ENCODE measurements around the gene S100A10.

The S100A10 gene

DNA sequence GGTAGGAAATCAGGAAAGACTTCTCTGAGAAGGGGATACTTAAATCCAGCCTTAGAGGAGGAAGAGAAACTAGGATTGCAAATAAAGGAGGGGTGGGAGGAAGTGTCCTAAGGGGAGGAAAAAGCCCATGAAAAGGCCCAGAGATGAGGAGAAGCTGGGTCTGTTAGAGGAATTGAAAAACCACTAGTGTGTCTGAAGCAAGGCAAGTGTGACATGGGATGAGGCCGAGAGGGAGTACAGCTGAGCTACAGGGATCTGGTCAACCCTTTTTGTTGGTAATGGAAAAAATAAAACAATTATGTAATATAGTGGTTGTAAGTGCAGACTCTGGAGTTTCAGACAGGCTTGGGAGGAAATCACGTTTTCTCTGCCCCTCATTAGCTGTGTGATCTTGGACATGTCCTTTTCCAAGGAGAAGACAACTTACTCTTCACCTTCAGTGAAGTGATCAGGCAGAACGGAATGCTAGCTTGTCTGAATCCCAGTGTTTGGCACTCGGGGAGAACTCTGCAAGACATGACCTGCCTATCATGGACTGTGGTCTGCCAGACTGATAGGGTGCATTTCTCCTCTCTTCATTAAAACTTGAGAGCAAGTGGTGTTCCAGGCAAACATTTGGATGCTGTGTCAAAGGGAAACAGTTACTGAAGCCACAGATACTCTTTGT, 7.4 kb upstream of the S100A10 start:
- Histone ChIP-seq H3K4me2 (ENCODE audit: insufficient read depth, low read length) (no peak overlapping the region), H3K9me3 (ENCODE audit: insufficient read depth, low read length, severe bottlenecking) (no peaks in the 10 kb centered on the region), H2AFZ (ENCODE audit: low read depth, low read length) (no peak overlapping the region)

GRCh38 chr1:151998611-151999362, 5.1 kb upstream of the S100A10 start:
- ATAC-seq (ENCODE audit: insufficient read depth, low read depth) (no peak), DNase-seq (no peak)
- no peaks in the 10 kb centered on the region for H4K20me1 ChIP-seq (ENCODE audit: insufficient read depth, low read length)
- peaks cover 44% of the 10 kb centered on the region for H3K27me3 ChIP-seq (ENCODE audit: insufficient read depth, low read length, poor library complexity)
- no peak overlapping the region for H3K9ac ChIP-seq (ENCODE audit: low read depth, low read length)
- TF ChIP-seq EZH2 (IDR thresholded peaks at IDR 0.05; ENCODE audit: borderline replicate concordance, low read depth, low read length, severe bottlenecking) = no peak
- H3K4me1 ChIP-seq (ENCODE audit: insufficient read depth, low read length) = peaks cover 6% of the 10 kb centered on the region
- no peak overlapping the region for H3K4me3 ChIP-seq (ENCODE audit: low read depth in 1 of 2, low read length in 2 of 2)
- no peak overlapping the region for H2AFZ ChIP-seq (ENCODE audit: low read depth, low read length)
- no peak overlapping the region for H3K27ac ChIP-seq (ENCODE audit: low read length)
- no peaks in the 10 kb centered on the region for H3K36me3 ChIP-seq (ENCODE audit: insufficient read depth, low read length)
- H3K4me2 ChIP-seq (ENCODE audit: insufficient read depth, low read length) = no peak overlapping the region
- no peaks in the 10 kb centered on the region for H3K9me3 ChIP-seq (ENCODE audit: insufficient read depth, low read length, severe bottlenecking)
- no peaks in the 10 kb centered on the region for H3K79me2 ChIP-seq (ENCODE audit: insufficient read depth, low read length)

More for the DNA sequence above, 7.4 kb upstream of the S100A10 start:
- Histone ChIP-seq H3K4me3 (ENCODE audit: low read depth in 1 of 2, low read length in 2 of 2) (no peak overlapping the region), H3K9ac (ENCODE audit: low read depth, low read length) (no peak overlapping the region), H3K27me3 (ENCODE audit: insufficient read depth, low read length, poor library complexity) (peaks cover 53% of the 10 kb centered on the region), H3K36me3 (ENCODE audit: insufficient read depth, low read length) (no peaks in the 10 kb centered on the region), H3K4me1 (ENCODE audit: insufficient read depth, low read length) (no peaks in the 10 kb centered on the region), H3K79me2 (ENCODE audit: insufficient read depth, low read length) (no peaks in the 10 kb centered on the region), H4K20me1 (ENCODE audit: insufficient read depth, low read length) (no peaks in the 10 kb centered on the region), H3K27ac (ENCODE audit: low read length) (no peak overlapping the region)
- no peak for TF ChIP-seq EZH2 (IDR thresholded peaks at IDR 0.05; ENCODE audit: borderline replicate concordance, low read depth, low read length, severe bottlenecking)
- no peak for TF ChIP-seq CTCF (IDR thresholded peaks at IDR 0.05; ENCODE audit: borderline replicate concordance, extremely low read depth, low read length, poor library complexity, severe bottlenecking)
- DNase-seq (no peak), ATAC-seq (ENCODE audit: insufficient read depth, low read depth) (no peak)

- no peak overlapping the region for H3K4me3 ChIP-seq (ENCODE audit: low read depth in 1 of 2, low read length in 2 of 2)
- H2AFZ ChIP-seq (ENCODE audit: low read depth, low read length) = no peak overlapping the region
- no peak for DNase-seq
- H3K27ac ChIP-seq (ENCODE audit: low read length) = no peak overlapping the region
- TF ChIP-seq EZH2 (IDR thresholded peaks at IDR 0.05; ENCODE audit: borderline replicate concordance, low read depth, low read length, severe bottlenecking) (no peak), CTCF (IDR thresholded peaks at IDR 0.05; ENCODE audit: borderline replicate concordance, extremely low read depth, low read length, poor library complexity, severe bottlenecking) (no peak)
- H3K4me2 ChIP-seq (ENCODE audit: insufficient read depth, low read length) = no peak overlapping the region
- ATAC-seq (ENCODE audit: insufficient read depth, low read depth) = no peak
- H3K27me3 ChIP-seq (ENCODE audit: insufficient read depth, low read length, poor library complexity) = peaks cover 33% of the 10 kb centered on the region
- peaks cover 5% of the 10 kb centered on the region for H4K20me1 ChIP-seq (ENCODE audit: insufficient read depth, low read length)
- H3K9me3 ChIP-seq (ENCODE audit: insufficient read depth, low read length, severe bottlenecking) = no peaks in the 10 kb centered on the region
- peaks cover 12% of the 10 kb centered on the region for H3K79me2 ChIP-seq (ENCODE audit: insufficient read depth, low read length)
- H3K9ac ChIP-seq (ENCODE audit: low read depth, low read length) = no peak overlapping the region
- H3K36me3 ChIP-seq (ENCODE audit: insufficient read depth, low read length) = no peaks in the 10 kb centered on the region; the same call in 1 of the 2 replicates
- peaks cover 17% of the 10 kb centered on the region for H3K4me1 ChIP-seq (ENCODE audit: insufficient read depth, low read length)
These were observed 3.6 kb upstream of the S100A10 start for GRCh38 chr1:151997284-151997570.

DNA sequence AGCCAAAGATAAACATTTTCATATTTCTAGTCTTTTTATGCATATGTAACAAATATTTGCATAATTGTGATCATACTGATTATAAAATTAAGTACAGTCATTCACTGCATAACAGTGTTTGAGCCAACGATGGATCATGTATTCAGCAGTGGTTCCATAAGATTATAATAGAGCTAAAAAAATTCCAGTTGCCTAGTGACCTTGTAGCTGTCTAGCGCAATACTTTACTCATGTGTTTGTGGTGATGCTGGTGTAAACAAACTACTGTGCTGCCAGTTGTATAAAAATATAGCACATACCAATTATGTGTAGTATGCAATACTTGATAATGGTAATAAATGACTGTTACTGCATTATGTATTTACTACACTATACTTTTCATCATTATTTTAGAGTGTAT, 2.1 kb upstream of the S100A10 start:
- no peak for DNase-seq
- no peaks in the 10 kb centered on the region; the same call in 1 of the 2 replicates for H3K36me3 ChIP-seq (ENCODE audit: insufficient read depth, low read length)
- no peak overlapping the region for H3K9ac ChIP-seq (ENCODE audit: low read depth, low read length)
- peaks cover 26% of the 10 kb centered on the region for H3K4me1 ChIP-seq (ENCODE audit: insufficient read depth, low read length)
- H3K79me2 ChIP-seq (ENCODE audit: insufficient read depth, low read length) = peaks cover 25% of the 10 kb centered on the region
- H3K27me3 ChIP-seq (ENCODE audit: insufficient read depth, low read length, poor library complexity) = peaks cover 28% of the 10 kb centered on the region
- ATAC-seq (ENCODE audit: insufficient read depth, low read depth) = no peak
- H2AFZ ChIP-seq (ENCODE audit: low read depth, low read length) = no peak overlapping the region
- no peak overlapping the region for H3K4me3 ChIP-seq (ENCODE audit: low read depth in 1 of 2, low read length in 2 of 2)
- no peak overlapping the region for H3K4me2 ChIP-seq (ENCODE audit: insufficient read depth, low read length)
- no peak for TF ChIP-seq EZH2 (IDR thresholded peaks at IDR 0.05; ENCODE audit: borderline replicate concordance, low read depth, low read length, severe bottlenecking)
- TF ChIP-seq CTCF (IDR thresholded peaks at IDR 0.05; ENCODE audit: borderline replicate concordance, extremely low read depth, low read length, poor library complexity, severe bottlenecking) = no peak
- H3K27ac ChIP-seq (ENCODE audit: low read length) = no peak overlapping the region
- H4K20me1 ChIP-seq (ENCODE audit: insufficient read depth, low read length) = peaks cover 9% of the 10 kb centered on the region
- H3K9me3 ChIP-seq (ENCODE audit: insufficient read depth, low read length, severe bottlenecking) = no peaks in the 10 kb centered on the region
